Stimulated activated CD8-positive, alpha-beta memory T cell treated with anti-CD3 and anti-CD28 coated beads, Interleukin-15, amount 100 ng/mL, for 1 hour (primary cell): ENCODE data around the gene PLD1.

Experiments used
- DNase-seq: peaks from one replicate; pipeline ENCODE4 v3.0.0-alpha.2; 2020; ENCODE audit warnings: low read depth

Gene PLD1

DNA sequence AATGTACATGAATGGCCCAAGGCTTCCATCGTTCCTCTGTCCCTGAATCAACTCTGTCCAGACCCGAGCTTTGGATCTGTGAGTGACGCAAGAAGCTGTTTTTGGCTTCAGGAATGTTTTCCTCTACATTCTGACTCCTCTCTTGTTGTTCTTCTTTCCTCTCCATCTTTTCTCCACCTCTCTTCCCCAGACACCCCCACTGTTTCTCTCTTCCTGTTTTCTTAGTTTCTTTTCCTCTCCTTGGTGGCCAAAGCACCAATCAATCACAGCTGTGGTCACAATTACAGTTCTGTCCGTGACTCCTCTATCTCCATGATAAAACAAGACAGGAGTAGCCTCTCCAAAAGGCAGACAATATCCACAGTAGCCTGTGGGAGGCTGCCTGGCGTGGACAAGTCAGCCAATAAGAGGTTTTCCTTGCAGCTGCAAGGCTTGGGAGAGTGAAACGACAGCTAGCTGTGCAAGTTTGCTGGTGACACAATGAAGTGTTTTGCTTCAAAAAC is 28.0 kb upstream of the PLD1 start:
- no peak for DNase-seq

DNA sequence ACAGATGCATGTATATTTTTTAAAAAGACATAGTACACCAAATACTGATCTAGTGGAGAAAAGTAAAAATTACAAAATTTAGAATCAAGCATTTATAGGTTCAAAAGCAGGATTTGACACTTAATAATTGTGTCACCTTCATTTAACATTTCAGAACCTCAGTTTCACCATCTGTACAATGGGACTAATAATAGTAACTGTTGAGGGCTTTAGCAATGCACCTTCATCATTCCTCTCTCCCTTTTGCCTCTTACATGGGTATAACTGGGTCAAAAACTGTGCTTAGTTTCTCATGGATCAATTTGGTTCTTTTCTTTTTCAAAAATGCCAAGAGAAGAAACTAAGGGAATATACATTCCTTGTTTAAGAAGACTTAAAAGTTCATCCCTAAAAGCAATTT is 27.4 kb upstream of the PLD1 start:
- DNase-seq, result no peak

GRCh38 chr3:171836855-171837254 is 26.6 kb upstream of the PLD1 start:
- no peak for DNase-seq

- DNase-seq, result no peak
Observed at GRCh38 chr3:171835613-171836012, 25.3 kb upstream of the PLD1 start.

- no peak for DNase-seq
Observed at GRCh38 chr3:171835116-171835515, 24.8 kb upstream of the PLD1 start.

DNA sequence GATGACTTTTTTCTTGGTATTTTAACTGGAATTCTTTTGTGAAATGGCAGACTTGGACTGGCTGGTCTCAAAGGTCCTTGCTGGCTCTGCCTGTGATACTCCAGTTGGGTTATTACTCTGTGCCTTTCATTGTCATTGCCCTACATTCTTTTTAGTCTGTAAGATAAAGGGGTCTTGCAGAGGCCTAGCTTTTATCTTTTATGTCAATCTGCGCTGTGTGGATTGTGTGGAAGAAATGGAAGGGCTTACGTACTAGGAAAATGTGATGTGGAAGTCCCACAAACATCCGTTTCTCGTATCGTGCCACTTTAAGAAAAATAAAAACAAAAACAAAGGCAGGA is 24.1 kb upstream of the PLD1 start:
- no peak for DNase-seq

DNA sequence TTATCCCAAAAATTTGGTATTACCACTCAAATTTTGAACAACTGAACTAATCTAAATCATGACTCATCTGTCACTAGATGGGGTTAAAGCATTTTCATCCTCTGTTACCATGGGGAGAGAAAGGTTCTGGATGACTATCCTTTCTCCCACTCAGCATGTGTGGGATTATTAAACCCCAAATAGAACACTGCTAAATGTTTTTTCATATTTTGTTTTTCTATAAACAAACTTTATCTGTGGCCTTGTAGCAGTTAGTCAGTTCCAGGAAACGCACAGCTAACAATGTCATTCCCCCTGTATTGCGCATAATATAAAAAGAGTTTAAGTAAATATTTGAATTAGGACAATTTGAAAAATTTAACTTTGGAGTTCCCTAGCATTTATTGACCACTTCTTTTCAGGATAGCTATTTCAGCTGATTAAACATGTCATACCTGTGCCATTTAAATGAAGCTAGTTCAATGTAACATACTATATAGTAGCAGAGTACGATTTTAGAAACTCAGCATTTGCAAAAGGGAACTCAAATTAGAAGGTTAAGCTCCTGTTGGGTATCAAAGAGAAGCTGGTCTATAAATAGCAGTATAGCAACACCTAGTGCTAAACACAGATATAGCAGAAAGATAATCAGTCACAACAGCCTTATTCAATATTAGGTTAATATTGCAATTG is 23.6 kb upstream of the PLD1 start:
- no peak for DNase-seq

- no peak for DNase-seq
Observed at GRCh38 chr3:171832989-171833388, 22.7 kb upstream of the PLD1 start.

- DNase-seq, result no peak
Observed at GRCh38 chr3:171831936-171832335, 21.7 kb upstream of the PLD1 start.

GRCh38 chr3:171830518-171830875 is 20.2 kb upstream of the PLD1 start:
- no peak for DNase-seq

DNA sequence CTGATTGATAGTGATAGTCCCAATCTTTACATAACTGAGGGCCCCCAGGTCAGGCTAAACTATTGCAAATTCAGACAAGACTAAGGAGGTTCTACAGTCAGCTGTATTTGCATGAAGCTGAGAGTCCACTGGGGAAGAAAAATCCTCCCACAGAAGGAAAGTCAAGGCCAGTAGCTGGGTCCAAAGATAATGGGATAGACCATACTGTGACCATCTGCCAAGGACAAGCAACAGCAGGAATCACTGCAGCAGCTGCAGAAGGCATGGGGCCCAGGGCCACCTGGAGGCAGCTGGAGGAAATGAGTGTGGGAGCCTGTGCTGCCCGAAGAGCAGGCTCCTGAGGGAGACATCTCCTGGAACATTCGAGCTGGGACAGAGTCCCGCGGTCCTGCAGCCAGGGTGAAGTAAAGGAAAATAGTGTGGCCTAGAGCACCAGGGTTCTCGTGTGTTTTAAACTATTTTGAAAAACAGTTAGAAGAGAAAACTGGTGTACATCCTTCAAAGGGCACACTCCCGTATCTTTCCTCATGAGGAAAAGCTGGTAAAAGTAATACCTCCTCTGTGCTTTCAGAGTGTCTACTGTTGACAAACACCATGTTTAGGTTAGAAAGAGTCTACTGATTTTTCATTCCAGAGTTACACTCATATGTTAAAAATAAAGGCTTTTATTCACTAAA is 19.7 kb upstream of the PLD1 start:
- no peak for DNase-seq

GRCh38 chr3:171828902-171829770 is 18.9 kb upstream of the PLD1 start:
- no peak for DNase-seq

DNA sequence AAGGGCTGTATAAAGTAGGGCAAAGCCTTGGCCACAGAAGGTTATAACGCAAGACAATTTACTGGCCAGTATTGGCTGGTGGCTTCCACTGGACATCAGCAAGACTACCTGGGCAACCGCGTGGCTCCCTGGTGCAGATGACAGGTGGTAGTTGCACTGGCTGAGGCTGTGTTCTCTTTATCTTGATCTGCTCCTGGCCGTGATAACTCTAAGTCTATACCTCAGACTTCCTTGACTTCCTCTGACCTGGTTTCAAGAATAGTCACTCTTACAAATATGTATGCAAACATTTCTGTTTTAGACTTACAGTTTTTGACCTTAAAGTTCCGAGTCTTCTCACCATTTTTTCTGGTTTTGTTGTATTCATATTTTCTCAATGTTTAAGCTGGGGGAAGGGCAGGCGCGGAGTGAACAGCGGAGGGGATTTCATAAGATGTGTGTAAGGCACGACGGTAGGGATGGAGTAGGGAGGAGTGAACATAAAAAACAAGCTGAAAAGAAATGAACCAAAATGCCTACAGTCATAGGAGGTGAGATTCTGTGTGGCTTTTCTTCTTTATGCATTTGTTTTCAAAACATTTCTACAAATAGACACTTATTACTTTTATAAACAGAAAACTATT is 17.7 kb upstream of the PLD1 start:
- no peak for DNase-seq

- DNase-seq, result no peak
Observed at GRCh38 chr3:171827385-171827784, 17.1 kb upstream of the PLD1 start.

DNA sequence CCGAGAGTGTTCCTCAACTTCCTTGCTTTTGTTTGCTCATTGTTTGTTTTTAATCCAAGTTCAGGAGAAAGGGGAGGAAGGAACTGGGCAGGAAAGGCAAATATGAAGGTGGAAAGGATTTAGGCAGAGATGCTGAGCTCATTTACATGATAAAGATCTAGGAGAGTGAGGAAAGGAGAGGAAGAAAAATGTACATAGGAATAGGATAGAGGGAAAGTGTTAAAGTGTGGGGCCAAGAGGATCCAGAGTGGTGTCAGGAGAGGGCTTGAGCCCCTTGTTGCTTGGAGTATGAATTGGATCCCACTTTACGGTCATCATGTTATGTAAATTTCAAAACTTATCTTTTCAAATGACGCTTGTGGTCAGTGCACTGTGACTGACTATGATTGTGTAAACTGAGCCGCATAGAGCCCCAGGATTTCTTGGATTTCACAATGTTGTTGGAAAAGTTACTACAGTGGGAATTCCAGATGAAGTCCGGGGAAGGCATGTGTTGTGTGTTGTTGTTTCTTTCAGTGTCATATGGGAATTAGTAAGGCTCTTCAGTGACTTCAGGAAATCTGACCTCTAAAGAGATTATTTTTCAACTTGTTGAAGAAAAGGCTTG is 15.0 kb upstream of the PLD1 start:
- DNase-seq, result no peak

GRCh38 chr3:171824824-171825221 is 14.5 kb upstream of the PLD1 start:
- DNase-seq, result no peak

GRCh38 chr3:171824116-171824515 is 13.8 kb upstream of the PLD1 start:
- no peak for DNase-seq

DNA sequence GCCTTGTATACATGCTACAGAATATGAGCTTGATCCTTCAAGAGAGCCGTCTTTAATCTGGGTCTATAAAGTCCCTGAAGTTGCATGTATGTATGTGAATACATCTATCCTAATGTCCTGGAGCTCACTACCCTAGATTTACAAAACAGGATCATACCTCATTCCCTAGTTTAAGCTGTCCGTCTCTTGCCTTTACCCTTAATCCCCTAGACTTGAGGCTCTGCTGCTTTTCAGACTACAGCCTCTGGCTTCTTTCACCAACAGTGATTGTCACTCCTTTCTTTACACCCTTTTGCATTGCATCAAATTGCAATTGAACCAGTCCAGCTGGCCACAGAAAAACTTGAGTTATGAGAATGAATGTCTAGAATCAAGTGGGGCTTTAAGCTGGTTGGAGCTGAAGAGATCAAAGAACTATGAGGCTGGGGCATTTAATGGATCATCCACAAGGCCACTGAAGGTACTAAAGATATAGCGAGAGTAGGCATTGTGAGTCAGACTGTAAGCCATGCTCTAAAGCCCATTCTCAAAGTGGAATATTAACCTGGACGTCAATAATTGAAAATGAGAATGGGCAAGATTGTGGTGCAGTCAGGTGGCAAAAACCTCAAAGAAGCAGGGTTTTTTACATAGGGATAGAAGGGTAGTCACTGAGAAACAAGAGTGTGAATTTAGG is 12.3 kb upstream of the PLD1 start:
- DNase-seq, result no peak

DNA sequence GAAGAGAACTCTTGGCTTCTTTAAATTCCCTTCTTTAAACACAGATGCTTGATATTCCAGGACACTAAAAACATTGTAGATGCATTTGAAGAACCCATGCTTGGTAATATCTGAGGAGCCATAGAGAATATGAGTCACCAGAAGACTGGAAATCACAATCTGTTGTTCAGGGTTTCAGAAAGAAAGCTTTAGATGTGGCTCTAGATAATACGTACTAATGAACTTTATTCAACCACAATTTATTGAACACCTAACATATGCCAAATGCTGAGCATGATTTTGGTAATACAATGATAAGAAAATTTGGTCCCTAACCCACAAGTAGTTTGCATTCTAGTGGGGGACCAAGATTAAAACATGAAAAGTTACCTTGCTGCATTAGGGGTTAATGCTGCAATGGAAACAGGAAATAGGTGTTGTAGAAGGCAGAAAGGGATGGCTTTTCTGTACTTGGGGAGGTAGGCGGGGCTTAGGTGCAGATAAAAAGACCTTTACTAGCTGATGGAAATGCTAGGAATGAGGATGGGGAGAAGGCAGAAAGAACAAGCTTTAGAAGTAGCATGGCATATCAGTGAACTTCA is 11.6 kb upstream of the PLD1 start:
- no peak for DNase-seq

DNA sequence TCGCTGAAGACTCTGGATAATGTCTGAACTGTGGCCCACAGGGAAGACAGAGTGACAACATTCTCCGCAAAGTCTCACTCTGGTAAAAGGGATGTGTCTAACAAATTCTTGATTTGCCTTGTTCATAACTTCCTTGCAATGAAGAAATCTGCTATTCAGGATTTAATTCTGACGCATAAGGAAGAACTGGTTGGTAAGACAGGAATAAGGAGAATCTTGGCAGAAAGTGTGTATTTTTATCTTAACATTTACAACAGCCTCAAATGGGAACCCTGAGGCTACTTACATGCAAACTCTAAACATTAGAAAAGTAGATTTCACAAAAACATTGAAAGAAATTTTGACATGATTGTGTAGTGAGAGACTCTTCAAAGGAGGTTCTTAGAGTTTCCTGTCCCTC is 10.8 kb upstream of the PLD1 start:
- DNase-seq, result no peak

DNA sequence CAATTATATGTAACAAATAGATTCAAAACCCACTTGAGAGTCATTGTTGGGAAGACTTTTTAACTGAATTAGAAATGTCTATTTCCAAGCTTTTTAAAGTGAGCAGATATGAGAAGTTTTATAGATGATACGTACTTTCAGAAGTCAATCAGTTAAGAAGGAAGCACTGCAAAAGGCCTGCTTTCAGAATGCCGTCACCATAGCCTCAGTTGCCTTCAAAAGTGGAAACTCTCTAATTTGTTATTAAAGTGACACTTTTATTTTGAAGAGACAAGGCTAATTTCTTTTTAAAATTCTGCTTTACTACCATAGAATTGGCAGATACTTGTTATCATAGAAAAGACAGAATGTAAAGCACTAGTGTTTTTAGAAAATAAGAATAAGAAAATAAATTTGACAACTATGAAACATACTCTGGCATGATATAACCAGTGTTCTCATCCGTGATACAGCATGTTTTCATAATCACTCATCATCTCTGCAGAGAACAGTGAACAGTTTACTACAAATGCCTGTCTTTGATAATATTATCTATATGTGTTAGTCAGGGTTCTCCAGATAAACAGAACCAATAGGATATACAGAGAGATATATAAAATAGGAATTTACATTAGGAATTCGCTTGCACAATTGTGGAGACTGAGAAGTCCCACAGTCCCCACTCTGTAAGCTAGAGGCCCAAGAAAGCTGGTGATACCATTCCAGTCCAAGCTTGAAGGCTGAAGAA is 7.0 kb upstream of the PLD1 start:
- no peak for DNase-seq
